ENCODE results near the gene DENND4A.

The DENND4A gene

DNA sequence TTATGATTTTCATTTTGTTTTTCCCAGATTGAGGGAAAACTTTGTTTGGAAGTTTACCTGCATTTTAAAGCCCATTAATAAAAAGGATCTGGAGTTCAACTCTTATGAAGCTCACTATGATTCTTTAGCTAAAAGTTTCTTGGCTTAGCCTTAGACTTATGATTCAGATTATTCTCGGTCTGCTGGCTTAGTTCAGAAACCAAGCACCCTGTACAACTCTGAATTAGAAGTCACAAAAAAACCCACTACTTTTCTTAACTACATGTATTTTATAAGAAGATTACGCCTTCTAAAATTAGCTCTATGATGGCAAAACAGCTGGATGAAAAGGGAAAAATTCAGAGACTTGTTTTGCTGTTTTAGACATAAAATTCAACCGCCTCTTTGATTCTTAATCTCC is 14.3 kb upstream of the DENND4A start:
- no peak for DNase-seq (ENCODE audit: low read depth)
- H3K4me3 ChIP-seq (ENCODE audit: low read depth, low read length) = no peak overlapping the region
- TF ChIP-seq, protein P1, sequence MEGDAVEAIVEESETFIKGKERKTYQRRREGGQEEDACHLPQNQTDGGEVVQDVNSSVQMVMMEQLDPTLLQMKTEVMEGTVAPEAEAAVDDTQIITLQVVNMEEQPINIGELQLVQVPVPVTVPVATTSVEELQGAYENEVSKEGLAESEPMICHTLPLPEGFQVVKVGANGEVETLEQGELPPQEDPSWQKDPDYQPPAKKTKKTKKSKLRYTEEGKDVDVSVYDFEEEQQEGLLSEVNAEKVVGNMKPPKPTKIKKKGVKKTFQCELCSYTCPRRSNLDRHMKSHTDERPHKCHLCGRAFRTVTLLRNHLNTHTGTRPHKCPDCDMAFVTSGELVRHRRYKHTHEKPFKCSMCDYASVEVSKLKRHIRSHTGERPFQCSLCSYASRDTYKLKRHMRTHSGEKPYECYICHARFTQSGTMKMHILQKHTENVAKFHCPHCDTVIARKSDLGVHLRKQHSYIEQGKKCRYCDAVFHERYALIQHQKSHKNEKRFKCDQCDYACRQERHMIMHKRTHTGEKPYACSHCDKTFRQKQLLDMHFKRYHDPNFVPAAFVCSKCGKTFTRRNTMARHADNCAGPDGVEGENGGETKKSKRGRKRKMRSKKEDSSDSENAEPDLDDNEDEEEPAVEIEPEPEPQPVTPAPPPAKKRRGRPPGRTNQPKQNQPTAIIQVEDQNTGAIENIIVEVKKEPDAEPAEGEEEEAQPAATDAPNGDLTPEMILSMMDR (conservative IDR thresholded peaks at IDR 0.05; ENCODE audit: low read depth, low read length) = no peak

DNA sequence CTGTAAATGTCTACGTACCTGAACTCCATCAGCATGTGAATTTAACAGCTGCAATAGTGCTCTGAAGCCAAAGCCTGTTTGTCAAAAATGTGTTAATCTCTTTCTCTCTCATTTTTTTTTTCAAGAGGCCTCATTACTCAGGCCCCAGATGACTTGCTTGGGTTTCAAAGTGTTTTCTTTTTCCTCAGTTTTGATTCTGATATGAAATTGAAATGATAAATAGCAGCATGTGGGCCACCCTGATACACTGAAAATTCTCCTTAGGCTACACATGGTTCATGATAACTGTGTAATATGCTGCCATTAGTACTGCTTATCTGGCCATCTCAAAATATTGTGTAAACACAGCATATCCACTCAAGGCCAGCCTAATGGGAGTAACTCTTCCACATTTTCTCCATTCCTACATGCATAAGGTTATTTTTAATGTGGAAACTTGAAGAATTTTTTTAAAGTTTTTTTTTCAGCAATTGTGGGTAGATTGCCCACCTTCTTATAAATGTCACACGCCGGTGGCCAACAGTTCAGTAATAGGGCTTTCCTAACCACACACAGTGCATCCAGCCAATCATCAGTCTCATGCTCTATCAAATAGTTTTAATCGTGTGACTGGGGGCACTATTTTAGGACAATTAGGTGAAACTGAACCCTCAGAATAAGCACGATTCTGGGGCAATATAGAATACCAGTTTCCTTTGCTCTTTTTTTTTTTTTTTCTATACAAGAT is 13.1 kb upstream of the DENND4A start:
- no peak overlapping the region for H3K4me3 ChIP-seq (ENCODE audit: low read depth, low read length)
- DNase-seq (ENCODE audit: low read depth) = peak; percentile 23
- TF ChIP-seq, protein P1 (conservative IDR thresholded peaks at IDR 0.05; ENCODE audit: low read depth, low read length) = no peak

DNA sequence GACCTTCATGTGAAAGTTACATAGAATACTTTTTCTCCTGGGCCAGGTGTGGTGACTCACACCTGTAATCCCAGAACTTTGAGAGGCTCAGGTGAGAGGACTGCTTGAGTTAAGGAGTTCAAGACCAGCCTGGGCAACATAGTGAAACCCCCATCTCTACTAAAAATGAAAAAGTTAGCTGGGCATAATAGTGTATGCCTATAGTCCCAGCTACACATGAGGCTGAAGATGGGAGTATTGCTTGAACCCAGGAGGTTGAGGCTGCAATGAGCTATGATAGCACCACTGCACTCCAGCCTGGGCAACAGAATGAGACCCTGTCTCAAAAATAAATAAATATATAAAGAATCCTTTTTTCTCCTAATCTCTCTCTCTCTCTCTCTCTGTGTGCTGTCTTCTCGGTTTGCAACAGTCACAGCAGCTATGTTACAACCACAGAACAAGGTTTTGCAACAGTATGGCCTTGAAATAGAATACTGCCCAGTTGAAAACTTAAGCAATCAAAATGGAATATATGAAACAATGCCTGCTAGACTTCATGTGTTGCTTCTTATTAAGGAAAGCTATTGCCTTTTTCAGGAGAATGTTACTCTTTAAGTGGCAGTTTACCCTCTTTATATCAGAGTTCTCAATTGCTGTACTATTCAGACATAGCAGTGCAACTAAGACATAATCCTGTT is 12.3 kb upstream of the DENND4A start:
- H3K4me3 ChIP-seq (ENCODE audit: low read depth, low read length) = no peak overlapping the region
- TF ChIP-seq, protein P1 (conservative IDR thresholded peaks at IDR 0.05; ENCODE audit: low read depth, low read length) = no peak
- DNase-seq (ENCODE audit: low read depth) = peak; percentile 92

DNA sequence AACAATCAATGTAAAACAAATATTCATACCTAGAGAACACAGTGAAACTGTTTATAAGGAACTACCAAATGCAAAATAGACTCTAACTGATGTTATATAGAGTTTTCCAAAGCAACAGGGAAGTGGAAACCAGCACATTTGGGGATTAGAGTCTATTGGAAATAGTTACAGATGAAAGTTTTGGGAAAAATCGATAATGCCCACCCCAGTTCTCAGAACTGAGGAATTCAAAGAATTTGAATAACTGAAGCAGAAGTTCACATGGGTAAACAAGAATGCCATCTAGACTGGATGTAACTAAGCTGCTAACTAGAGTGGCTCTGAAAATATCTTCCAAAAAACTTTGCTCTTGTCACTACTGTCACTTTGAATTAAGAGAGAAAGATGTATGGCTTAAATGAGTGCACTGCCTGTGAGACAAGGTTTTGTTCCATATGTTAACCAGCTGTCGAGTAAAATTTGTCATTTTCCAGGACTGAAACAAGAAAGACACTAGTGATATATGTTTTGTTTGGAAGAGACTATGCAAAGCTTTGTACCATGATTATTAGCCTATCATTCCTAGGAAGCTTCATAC is 9.2 kb upstream of the DENND4A start:
- H3K4me3 ChIP-seq (ENCODE audit: low read depth, low read length) = no peak overlapping the region
- TF ChIP-seq, protein P1 (conservative IDR thresholded peaks at IDR 0.05; ENCODE audit: low read depth, low read length) = no peak
- DNase-seq (ENCODE audit: low read depth) = no peak

DNA sequence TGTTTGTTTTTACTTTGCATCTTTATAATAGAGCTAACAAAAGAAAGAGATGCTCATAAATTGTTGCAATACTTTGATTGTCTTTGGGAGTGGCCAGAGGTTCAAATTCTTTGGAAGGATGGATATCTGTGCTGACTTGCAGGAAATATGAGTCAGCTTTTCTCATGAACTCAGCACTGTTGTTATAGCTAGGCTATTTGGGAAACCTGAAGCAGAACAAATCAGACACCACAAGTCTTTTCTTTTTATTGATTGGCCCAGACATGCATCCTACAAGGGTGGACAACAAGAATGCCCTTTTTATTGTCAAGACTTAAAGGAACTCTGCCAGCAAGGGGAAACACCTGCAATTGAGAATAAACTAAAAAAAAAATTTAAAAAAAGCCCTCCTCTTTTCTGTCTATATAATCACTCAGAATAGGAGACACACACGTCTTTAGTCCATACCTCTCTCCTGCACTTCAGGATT is 4.6 kb upstream of the DENND4A start:
- no peak overlapping the region for H3K4me3 ChIP-seq (ENCODE audit: low read depth, low read length)
- TF ChIP-seq, protein P1 (conservative IDR thresholded peaks at IDR 0.05; ENCODE audit: low read depth, low read length) = no peak
- DNase-seq (ENCODE audit: low read depth) = peak; percentile 85

DNA sequence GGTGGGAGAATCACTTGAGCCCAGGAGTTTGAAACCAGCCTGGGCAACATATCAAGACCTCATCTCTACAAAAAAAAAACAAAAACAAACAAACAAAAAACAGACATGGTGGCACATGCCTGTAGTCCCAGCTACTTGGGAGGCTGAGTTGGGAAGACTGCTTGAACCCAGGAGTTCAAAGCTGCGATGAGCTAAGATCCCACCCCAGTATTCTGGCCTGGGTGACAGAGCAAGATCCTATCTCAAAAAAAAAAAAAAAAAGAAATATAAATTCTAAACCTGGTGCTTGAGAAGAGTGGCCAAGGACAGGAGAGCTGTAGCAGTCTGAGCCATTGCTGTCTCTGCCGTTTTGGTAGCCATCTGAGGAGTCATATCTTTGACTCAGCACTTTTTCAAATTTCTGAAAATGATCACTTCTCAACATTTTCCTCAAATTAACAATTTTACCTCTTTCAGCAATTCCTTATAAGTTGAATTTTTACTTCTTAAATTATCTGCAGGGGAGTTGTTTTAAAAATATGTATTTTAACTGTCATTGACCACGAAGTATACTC is 3.6 kb upstream of the DENND4A start:
- H3K4me3 ChIP-seq (ENCODE audit: low read depth, low read length) = no peak overlapping the region
- no peak for DNase-seq (ENCODE audit: low read depth)
- TF ChIP-seq, protein P1 (conservative IDR thresholded peaks at IDR 0.05; ENCODE audit: low read depth, low read length) = no peak

Measured in choroid plexus epithelial cell (primary cell).